Endothelial cell of umbilical vein (primary cell): ENCODE measurements around the gene KCNMB2.

Source experiments
- EZH2 ChIP-seq: IDR thresholded peaks from 2 replicates; pipeline ENCODE4 v1.6.1; 2012; ENCODE audit warnings: borderline replicate concordance, low read depth, mild to moderate bottlenecking, moderate library complexity, low read length, inconsistent platforms; ENCODE audit not compliant: severe bottlenecking
- FOS ChIP-seq: IDR thresholded peaks from 2 replicates; pipeline ENCODE4 v1.6.1; 2011; ENCODE audit warnings: mild to moderate bottlenecking, low read length, moderate library complexity, borderline replicate concordance; ENCODE audit not compliant: insufficient read depth
- GATA2 ChIP-seq: IDR thresholded peaks from 2 replicates; pipeline ENCODE4 v1.7.0; 2011; ENCODE audit warnings: low read depth, mild to moderate bottlenecking, moderate library complexity, mixed read lengths, low read length; ENCODE audit not compliant: insufficient read length, insufficient read depth
- JUN ChIP-seq: IDR thresholded peaks from 2 replicates; pipeline ENCODE4 v1.6.1; 2011; ENCODE audit warnings: borderline replicate concordance, low read depth; ENCODE audit not compliant: insufficient read length, insufficient read depth
- MYC ChIP-seq: IDR thresholded peaks from one replicate; pipeline ENCODE4 v1.6.1; 2011; ENCODE audit warnings: mild to moderate bottlenecking, low read depth, low read length
- POLR2A ChIP-seq: IDR thresholded peaks from 2 replicates; pipeline ENCODE4 v1.6.1; 2012; ENCODE audit warnings: low read depth, mild to moderate bottlenecking, control low read depth, low read length
- POLR2AphosphoS5 ChIP-seq: IDR thresholded peaks from 2 replicates; pipeline ENCODE4 v1.6.1; 2012; ENCODE audit warnings: low read depth, mild to moderate bottlenecking, control low read depth, low read length, moderate library complexity; ENCODE audit not compliant: insufficient read depth
- TF ChIP-seq, protein P1 (sequence below), 2 donors: IDR thresholded peaks; 1 replicate in 1 of 2; 2 replicates in 1 of 2; pipeline ENCODE4 v1.5.1; 2011; ENCODE audit warnings: low read length in 2 of 2, mild to moderate bottlenecking in 2 of 2, moderate library complexity in 2 of 2, control low read depth in 1 of 2, inconsistent platforms in 1 of 2, low read depth in 1 of 2; ENCODE audit not compliant: insufficient read depth in 1 of 2; ENCODE audit errors: extremely low read depth in 1 of 2
- TF ChIP-seq, protein P2 (sequence below): IDR thresholded peaks from 2 replicates; pipeline ENCODE4 v1.6.1; 2011; ENCODE audit not compliant: insufficient read depth, insufficient read length

DNA sequence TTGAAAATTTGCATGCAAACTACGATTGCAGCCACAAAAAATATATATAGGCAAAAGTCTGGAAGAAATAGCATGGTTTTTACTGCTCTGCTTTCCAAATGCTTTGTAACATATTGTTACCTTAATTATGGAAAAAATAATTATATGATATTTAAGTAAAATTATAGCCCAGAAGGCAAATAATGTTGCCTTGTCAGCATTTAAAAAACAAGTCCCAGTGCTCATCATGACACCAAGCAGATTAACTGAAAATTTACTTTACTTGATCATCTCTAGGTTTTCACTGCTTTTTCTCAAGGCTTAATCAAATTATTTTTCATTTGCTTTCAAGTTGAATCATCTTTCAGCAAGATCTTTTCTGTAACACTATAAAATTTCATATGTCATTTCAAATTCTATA lies 272.5 kb downstream of the KCNMB2 start:
- TF ChIP-seq POLR2AphosphoS5, result no peak
- TF ChIP-seq, protein P1, sequence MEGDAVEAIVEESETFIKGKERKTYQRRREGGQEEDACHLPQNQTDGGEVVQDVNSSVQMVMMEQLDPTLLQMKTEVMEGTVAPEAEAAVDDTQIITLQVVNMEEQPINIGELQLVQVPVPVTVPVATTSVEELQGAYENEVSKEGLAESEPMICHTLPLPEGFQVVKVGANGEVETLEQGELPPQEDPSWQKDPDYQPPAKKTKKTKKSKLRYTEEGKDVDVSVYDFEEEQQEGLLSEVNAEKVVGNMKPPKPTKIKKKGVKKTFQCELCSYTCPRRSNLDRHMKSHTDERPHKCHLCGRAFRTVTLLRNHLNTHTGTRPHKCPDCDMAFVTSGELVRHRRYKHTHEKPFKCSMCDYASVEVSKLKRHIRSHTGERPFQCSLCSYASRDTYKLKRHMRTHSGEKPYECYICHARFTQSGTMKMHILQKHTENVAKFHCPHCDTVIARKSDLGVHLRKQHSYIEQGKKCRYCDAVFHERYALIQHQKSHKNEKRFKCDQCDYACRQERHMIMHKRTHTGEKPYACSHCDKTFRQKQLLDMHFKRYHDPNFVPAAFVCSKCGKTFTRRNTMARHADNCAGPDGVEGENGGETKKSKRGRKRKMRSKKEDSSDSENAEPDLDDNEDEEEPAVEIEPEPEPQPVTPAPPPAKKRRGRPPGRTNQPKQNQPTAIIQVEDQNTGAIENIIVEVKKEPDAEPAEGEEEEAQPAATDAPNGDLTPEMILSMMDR (IDR thresholded peaks at IDR 0.05; ENCODE audit: extremely low read depth in 1 of 2, insufficient read depth in 1 of 2, low read depth in 1 of 2, low read length in 2 of 2), result no peak
- TF ChIP-seq EZH2, result no peak
- no peak for TF ChIP-seq POLR2A
- TF ChIP-seq, protein P2, sequence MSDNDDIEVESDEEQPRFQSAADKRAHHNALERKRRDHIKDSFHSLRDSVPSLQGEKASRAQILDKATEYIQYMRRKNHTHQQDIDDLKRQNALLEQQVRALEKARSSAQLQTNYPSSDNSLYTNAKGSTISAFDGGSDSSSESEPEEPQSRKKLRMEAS, result no peak
- no peak for TF ChIP-seq FOS
- TF ChIP-seq GATA2, result no peak
- no peak for TF ChIP-seq MYC
- no peak for TF ChIP-seq JUN
